Right lobe of liver (tissue), 6 donors: Measurements from ENCODE around the gene BAMBI. TPM values are rescaled to one million over a fixed set of nuclear protein-coding genes. Genes with fewer than 3 reads are reported as not detected.

ENCODE experiments used
- ATAC-seq, 4 donors: fragments of 200-7000 bp; cut with Tn5 transposase; one replicate each; pipeline ENCODE4 v1.9.1; 2020; ENCODE audit warnings: mild to moderate bottlenecking in 4 of 4, moderate library complexity in 4 of 4
- DNase-seq, 3 donors: peaks; one replicate each; pipeline ENCODE4 v3.0.0-alpha.2; 2020
- H3K27ac ChIP-seq, 3 donors: fragments of 200-600 bp; one replicate each; pipeline ENCODE4 v1.8.0; 2022
- H3K27me3 ChIP-seq, 2 donors: fragments of 200-600 bp; one replicate each; pipeline ENCODE4 v1.8.0; 2022
- H3K36me3 ChIP-seq, 4 donors: fragments of 200-600 bp; sonication (generic) in 1 of 4; one replicate each; pipeline versions ENCODE4 v1.5.1 to v1.8.0; 2017 to 2022; ENCODE audit warnings: control low read depth in 1 of 4
- H3K4me1 ChIP-seq, 4 donors: fragments of 200-600 bp; sonication (generic) in 1 of 4; one replicate each; pipeline versions ENCODE4 v1.5.1 to v1.8.0; 2017 to 2022; ENCODE audit warnings: control low read depth in 1 of 4
- H3K4me3 ChIP-seq, 3 donors: fragments of 200-600 bp; one replicate each; pipeline ENCODE4 v1.8.0; 2022
- H3K9me3 ChIP-seq, 4 donors: fragments of 200-600 bp; sonication (generic) in 1 of 4; one replicate each; pipeline versions ENCODE4 v1.5.1 to v1.8.0; 2017 to 2022; ENCODE audit warnings: control low read depth in 1 of 4
- POLR2A ChIP-seq: fragments of 450-650 bp; IDR thresholded peaks from one replicate; pipeline ENCODE4 v1.6.1; 2017; ENCODE audit warnings: antibody characterized with exemption, mild to moderate bottlenecking
- WGBS: methylation state at CpG from one replicate; pipeline ENCODE4 v1.1.6; 2018; ENCODE audit warnings: low coverage, low lambda C conversion rate; ENCODE audit not compliant: insufficient coverage; ENCODE audit errors: missing lambda C conversion rate; 5-methylcytosine and 5-hydroxymethylcytosine counted together
- intact Hi-C, 2 donors: fragments of 100-400 bp; cut with DNase I; formaldehyde crosslinking; loops; one replicate each; pipeline versions ENCODE4 v1.11.2 to v1.14.1; 2022
- total RNA-seq, 6 experiments: library from RNA; depleted of rRNA in 2 of 6; stranded (reverse); fragments of >200 nt in 2 of 6; fragmentation: NEBNext Ultra II Directional in 3 of 6; extraction: Animal tissue kit (Norgen Biotek cat#: 25700) in 3 of 6; gene quantifications; one replicate each; pipeline versions ENCODE4 v1.1.0 to v1.2.4, GENCODE V29; 2016 to 2023
- TF ChIP-seq, protein P1 (sequence below), 4 donors: fragments of 200-600 bp in 3 of 4; fragments of 450-650 bp in 1 of 4; IDR thresholded peaks; one replicate each; pipeline versions ENCODE4 v1.5.1 to v1.8.0; 2016 to 2022; ENCODE audit warnings: antibody characterized with exemption in 4 of 4, mild to moderate bottlenecking in 2 of 4
- donor health status: DM: no; HTN: yes; CAD: no.
- donor health status: DM: no; HTN: no; CAD: no.
- donor health status: DM: no; HTN: no; CAD: no.
- donor health status: DM: no; HTN: yes; CAD: no.
- donor health status: DM: no; HTN: yes; CAD: no.

The BAMBI gene
- total RNA-seq, 6 experiments from 2014 or later, result 2.4 to 22.4 (median 7.2) TPM

DNA sequence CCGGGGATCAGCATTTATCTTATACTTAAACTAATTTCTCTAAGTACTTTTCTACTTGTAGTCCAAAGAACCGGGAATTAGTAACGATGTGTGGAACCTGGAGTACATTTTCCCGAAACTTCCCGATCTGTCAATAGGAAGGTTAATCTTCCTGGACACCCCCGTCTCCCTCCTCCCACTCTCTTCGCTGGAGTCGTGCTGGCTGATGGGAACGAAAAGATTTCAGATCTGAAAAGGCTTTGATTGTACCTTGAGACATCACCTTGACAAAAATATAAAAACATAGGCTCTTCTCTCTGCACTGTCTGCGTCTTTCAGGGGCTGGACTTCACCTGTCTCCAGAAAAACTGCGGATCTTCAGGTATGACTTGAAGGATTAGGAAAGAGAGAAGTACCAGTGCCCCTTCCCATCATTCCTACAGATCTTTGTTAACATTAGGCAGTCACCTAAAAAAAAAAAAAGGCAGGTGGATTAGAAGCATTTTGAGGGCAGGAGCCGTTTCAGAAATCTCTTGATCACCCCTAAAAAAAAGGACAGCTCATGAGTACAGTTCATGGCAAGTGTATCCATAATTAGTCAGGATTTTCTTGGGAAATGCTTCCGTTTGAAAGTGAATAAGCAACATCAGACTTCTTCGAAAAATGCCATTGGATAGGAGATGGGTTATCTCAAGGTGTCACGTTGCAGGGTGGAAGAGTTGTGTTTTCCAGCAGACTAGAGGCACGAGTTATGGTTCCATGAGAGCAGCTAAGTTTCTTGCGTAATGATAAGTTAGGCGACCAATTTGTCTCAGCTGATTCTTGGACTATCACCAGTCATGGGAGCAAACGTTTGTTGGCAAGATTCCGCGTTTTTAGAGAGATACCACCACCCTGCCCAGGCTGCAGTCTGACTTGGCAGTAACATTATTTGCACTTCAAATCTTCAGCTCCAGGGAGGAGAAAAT, 7.8 kb upstream of the BAMBI start:
- peaks cover 0 to 8% (median 0%) of the 10 kb centered on the region in 4 donors for H3K4me1 ChIP-seq

DNA sequence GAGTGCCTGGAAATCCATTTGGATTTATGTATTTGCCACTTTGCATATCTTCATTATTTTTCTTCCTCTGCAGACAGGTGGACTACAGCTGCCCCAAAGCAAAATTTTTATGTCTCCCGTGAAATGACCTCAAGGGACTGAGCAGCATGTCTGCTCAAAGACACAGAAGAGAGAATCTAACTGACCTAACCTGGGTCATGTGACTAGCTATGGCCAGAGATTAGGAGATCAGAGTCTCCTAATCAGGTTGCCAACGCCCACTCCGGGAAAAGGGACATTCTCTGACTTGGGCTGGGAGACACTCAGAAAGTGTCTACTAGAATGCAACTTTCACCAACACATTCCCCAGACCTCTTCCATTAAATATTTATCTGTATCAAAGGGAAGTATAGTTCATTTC, 2.5 kb upstream of the BAMBI start:
- H3K4me1 ChIP-seq, result no peaks in the 10 kb centered on the region
- no peak overlapping the region for H3K27ac ChIP-seq
- no peaks in the 10 kb centered on the region for H3K36me3 ChIP-seq
- WGBS, result 90% methylated on average over 2 of the region's 3 CpGs
- intact Hi-C loops, result no loop called here
- ATAC-seq, result no peak
- no peak overlapping the region for H3K4me3 ChIP-seq
- TF ChIP-seq POLR2A, result no peak
- TF ChIP-seq, protein P1, sequence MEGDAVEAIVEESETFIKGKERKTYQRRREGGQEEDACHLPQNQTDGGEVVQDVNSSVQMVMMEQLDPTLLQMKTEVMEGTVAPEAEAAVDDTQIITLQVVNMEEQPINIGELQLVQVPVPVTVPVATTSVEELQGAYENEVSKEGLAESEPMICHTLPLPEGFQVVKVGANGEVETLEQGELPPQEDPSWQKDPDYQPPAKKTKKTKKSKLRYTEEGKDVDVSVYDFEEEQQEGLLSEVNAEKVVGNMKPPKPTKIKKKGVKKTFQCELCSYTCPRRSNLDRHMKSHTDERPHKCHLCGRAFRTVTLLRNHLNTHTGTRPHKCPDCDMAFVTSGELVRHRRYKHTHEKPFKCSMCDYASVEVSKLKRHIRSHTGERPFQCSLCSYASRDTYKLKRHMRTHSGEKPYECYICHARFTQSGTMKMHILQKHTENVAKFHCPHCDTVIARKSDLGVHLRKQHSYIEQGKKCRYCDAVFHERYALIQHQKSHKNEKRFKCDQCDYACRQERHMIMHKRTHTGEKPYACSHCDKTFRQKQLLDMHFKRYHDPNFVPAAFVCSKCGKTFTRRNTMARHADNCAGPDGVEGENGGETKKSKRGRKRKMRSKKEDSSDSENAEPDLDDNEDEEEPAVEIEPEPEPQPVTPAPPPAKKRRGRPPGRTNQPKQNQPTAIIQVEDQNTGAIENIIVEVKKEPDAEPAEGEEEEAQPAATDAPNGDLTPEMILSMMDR (IDR thresholded peaks at IDR 0.05), result no peak
- no peaks in the 10 kb centered on the region for H3K9me3 ChIP-seq
- H3K27me3 ChIP-seq, result peaks cover 0 to 4% of the 10 kb centered on the region in 2 donors
- DNase-seq, result no peak

More for the DNA sequence above, 7.8 kb upstream of the BAMBI start:
- TF ChIP-seq, protein P1 (IDR thresholded peaks at IDR 0.05), result no peak
- no peak for TF ChIP-seq POLR2A
- H3K36me3 ChIP-seq, result no peaks in the 10 kb centered on the region
- H3K4me3 ChIP-seq, result no peak overlapping the region
- DNase-seq (no peak), ATAC-seq (peak in 1 of 4 donors; percentile 22)
- peaks cover 0 to 9% of the 10 kb centered on the region in 2 donors for H3K27me3 ChIP-seq
- 24% methylated on average over 21 of the region's 21 CpGs for WGBS
- H3K9me3 ChIP-seq, result no peaks in the 10 kb centered on the region
- H3K27ac ChIP-seq, result no peak overlapping the region
- intact Hi-C loops, result loop anchor here (10.0 kb wide), 3 partner anchors 325 to 455 kb away; no protein-coding TSS in a partner anchor

DNA sequence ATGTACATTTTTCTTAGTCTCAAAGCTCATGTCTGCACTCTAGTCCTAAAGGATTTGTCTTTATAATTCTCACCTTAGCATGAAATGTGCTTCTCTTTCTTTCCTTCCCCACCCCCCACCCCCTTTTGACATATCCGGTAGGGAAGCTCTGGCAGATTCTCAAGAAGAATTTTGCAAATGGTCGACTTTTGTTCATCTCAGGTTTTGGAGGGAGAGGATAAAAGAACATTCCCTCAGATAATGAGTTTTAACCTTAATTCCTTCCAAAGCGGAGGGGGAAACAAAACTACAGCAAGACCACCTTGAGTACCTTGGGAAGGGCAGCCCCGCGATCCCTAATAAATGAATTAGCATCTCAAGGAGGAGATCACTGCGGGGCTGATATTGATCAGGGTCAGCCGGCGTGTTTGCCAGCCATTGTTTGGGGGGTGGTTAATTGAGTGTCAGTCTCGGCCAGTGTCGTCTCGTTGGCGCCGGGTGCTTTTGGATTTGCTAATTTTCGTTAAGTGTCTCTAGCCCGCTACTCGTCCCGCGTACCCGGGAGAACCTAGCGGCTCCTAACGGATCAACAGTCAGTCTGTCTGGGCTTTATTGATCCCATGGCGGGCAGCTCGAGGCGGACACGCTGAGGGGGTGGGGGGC, 874 bp upstream of the BAMBI start:
- peaks cover 0 to 4% of the 10 kb centered on the region in 2 donors for H3K27me3 ChIP-seq
- H3K9me3 ChIP-seq, result no peaks in the 10 kb centered on the region
- DNase-seq, result no peak
- 8% methylated on average over 5 of the region's 25 CpGs for WGBS
- no peaks in the 10 kb centered on the region for H3K36me3 ChIP-seq
- H3K4me1 ChIP-seq, result peaks cover 0 to 14% (median 7%) of the 10 kb centered on the region in 4 donors
- H3K27ac ChIP-seq, result peak overlapping the region in 1 of 3 donors; percentile 46
- peak; percentile 11 to 38 (median 16) for ATAC-seq
- TF ChIP-seq POLR2A, result no peak
- TF ChIP-seq, protein P1 (IDR thresholded peaks at IDR 0.05), result no peak
- intact Hi-C loops, result no loop called here
- H3K4me3 ChIP-seq, result peak overlapping the region; percentile 53 to 81 (median 54)

DNA sequence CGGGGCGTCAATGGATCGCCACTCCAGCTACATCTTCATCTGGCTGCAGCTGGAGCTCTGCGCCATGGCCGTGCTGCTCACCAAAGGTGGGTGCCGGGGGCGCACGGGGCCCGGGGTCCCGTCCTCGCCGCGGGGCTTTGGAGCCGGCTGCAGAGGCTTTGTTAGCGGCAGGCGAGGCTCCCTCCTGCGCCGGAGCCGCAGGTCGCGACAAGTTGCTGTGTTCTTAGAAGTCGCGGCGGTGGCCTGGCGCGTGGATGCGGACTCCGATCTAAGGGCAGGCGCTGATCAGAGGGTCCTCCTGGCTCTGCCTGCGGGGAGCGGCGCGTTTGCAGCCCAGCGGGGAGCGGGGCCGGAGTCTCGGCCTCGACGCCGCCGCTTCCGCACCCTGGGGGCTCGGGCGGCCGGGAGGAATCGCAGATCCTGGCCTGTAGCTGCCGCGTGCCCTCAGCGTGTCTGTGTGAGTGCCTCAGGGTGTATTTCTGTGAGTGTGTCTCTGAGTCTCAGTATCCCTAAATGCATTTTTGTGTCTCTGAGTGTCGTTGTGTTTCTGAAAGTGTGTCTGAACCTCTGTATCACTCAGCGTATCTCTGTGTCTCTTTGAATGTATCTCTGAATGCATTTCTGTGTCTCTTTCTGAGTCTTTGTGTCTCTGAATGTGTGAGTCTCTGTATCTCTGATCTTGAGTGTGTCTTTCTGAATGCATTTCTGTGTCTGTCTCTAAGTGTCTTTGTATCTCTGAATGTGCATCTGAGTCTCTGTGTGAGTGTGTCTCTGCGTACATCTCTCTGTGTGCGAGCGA, 766 bp downstream of the BAMBI start:
- H3K4me3 ChIP-seq, result peak overlapping the region; percentile 68 to 81 (median 81)
- intact Hi-C loops, result no loop called here
- peaks cover 0 to 16% (median 7%) of the 10 kb centered on the region in 4 donors for H3K4me1 ChIP-seq
- peaks cover 0 to 4% of the 10 kb centered on the region in 2 donors for H3K27me3 ChIP-seq
- WGBS, result 6% methylated on average over 8 of the region's 54 CpGs
- H3K9me3 ChIP-seq, result no peaks in the 10 kb centered on the region
- ATAC-seq (peak; percentile 6 to 21 (median 14)), DNase-seq (peak; percentile 48 to 66 (median 59))
- peaks cover 0 to 11% (median 0%) of the 10 kb centered on the region in 4 donors for H3K36me3 ChIP-seq
- TF ChIP-seq, protein P1 (IDR thresholded peaks at IDR 0.05), result no peak
- TF ChIP-seq POLR2A, result no peak
- peak overlapping the region; percentile 77 to 83 (median 82) for H3K27ac ChIP-seq
